ENCODE measurements around the gene CUBN.

DNA sequence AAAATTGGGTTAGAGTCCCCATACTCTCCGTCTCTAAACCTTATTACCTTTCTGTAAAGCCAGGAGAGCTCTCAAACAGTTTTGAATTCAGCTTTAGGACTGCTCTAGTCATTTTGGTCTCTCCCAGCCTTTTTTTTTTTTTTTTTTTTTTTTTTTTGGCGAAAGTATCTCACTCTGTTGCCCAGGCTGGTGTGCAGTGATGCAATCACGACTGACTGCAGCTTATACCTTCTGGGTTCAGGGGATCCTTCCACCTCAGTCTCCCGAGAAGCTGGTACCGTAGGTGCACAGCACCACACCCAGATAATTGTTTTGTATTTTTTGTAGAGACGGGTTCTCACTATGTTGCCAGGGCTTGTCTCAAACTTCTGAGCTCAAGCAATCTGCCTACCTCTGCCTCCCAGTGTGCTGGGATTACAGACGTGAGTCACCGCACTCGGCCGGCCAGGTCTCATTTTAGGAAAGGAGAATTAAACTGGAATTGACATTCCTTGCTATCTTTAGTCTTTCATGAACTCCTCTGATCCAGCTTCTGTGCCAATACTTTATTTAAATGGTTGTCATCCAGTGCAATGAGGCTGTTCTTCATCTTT is 281.0 kb downstream of the CUBN start:
- TF ChIP-seq POLR2AphosphoS5 (IDR thresholded peaks at IDR 0.05; ENCODE audit: borderline replicate concordance, low read depth, low read length) (no peak), EZH2 (IDR thresholded peaks at IDR 0.05) (no peak)

Data from SK-N-MC (cell line).